Astrocyte of the spinal cord (primary cell): ENCODE results near the gene ASPDH.
"Not testable (repeated sequence)": the region's sequence is repeated elsewhere in the genome, so short reads cannot be mapped to it uniquely, and the experiment has no call there.

ENCODE experiments used
- DNase-seq: peaks from one replicate; pipeline ENCODE4 v3.0.0; 2011; ENCODE audit warnings: low read depth, low spot score
- H3K4me3 ChIP-seq: 2 replicates; pipeline ENCODE4 v1.5.1; 2011; ENCODE audit warnings: low read depth, mild to moderate bottlenecking, low read length, moderate library complexity
- in situ Hi-C: cut with HindIII; loops from 2 replicates; pipeline ENCODE4 v1.10.0; 2017; ENCODE audit warnings: low sequenced_read_pairs
- TF ChIP-seq, protein P1 (sequence below): IDR thresholded peaks from 2 replicates; pipeline ENCODE4 v1.5.1; 2012; ENCODE audit warnings: low read depth, mild to moderate bottlenecking, low read length, inconsistent platforms

ASPDH gene

GRCh38 chr19:50478901-50479715, 34.6 kb downstream of the ASPDH start:
- TF ChIP-seq, protein P1, sequence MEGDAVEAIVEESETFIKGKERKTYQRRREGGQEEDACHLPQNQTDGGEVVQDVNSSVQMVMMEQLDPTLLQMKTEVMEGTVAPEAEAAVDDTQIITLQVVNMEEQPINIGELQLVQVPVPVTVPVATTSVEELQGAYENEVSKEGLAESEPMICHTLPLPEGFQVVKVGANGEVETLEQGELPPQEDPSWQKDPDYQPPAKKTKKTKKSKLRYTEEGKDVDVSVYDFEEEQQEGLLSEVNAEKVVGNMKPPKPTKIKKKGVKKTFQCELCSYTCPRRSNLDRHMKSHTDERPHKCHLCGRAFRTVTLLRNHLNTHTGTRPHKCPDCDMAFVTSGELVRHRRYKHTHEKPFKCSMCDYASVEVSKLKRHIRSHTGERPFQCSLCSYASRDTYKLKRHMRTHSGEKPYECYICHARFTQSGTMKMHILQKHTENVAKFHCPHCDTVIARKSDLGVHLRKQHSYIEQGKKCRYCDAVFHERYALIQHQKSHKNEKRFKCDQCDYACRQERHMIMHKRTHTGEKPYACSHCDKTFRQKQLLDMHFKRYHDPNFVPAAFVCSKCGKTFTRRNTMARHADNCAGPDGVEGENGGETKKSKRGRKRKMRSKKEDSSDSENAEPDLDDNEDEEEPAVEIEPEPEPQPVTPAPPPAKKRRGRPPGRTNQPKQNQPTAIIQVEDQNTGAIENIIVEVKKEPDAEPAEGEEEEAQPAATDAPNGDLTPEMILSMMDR, result peak; percentile 78
- peak; percentile 32 for DNase-seq
- in situ Hi-C loops, result no loop called here
- H3K4me3 ChIP-seq, result no peak overlapping the region

DNA sequence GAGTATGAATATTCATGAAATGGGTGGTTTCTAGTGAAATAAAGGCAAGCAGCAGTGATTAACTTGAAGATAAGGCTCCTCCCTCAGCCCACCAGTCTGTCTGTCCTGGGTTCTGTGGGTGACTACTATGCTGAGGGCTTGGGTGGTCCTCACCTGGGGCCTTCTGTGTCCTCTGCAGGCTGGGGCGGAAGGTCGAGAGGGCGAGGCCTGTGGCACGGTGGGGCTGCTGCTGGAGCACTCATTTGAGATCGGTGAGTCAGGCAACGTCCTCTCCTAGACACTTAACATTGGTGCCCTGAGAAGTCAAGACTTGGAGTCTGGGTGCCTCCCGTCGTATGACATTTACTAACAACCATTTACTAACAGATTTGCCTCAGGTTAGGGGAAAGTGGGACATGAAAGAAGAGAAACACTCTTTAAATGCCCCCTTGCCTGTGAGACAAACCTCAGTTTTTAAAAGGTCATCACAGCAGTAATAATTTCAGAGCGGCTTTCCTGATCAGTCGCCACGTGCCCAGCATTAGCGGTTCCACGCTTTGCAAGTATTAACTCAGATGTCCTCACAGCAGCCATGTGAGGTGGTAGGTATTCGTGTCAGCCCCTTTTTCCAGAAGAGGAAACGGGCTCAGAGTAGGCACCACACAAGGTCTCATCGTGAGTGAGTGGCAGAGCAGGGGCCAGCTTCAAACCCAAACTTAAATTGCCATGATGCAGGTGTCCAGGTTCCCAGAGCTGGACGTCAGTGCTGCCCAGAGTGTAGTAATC, 35.8 kb downstream of the ASPDH start:
- no peak overlapping the region for H3K4me3 ChIP-seq
- no peak for DNase-seq
- TF ChIP-seq, protein P1, result no peak
- in situ Hi-C loops, result no loop called here

- in situ Hi-C loops, result no loop called here
- TF ChIP-seq, protein P1, result no peak
- no peak for DNase-seq
- peak overlapping the region; percentile 79 for H3K4me3 ChIP-seq
Measured at GRCh38 chr19:50476907-50477238, 36.8 kb downstream of the ASPDH start.

DNA sequence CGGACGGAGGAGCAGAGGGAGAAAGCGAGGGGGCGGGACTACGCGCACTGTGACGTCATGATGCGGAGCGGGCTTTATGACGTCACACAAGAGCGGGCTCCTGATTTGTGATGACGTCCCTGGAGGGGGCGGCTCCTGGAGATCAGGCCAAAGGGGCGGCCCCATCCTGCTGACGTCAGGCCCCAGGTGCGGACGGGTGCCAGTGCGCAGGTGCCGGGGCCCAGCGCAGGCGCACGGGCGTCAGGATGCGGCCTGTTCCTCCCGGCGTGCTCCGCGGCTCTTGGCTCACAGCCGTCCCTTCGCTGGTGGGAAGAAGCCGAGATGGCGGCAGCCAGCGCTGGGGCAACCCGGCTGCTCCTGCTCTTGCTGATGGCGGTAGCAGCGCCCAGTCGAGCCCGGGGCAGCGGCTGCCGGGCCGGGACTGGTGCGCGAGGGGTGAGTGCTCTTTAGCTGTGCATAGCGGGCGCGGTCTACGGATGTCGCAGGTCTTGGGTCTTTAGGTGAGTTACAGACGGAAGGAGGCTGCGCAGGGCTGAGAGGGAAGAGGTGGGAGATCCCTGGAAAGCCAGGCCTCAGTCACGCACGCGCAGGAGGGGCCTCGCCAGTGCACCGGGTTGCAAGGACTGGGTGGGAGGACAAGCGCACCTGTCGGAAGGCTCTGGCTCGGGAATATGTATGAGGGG, 37.3 kb downstream of the ASPDH start, which contains the start of the genes EMC10 and GARIN5A:
Gene EMC10, plus strand, starts transcription at position 284 of the 683 bp plus-strand sequence. Its CDS starts 38 bp downstream, at position 322.
Gene GARIN5A, minus strand, starts transcription at position 625 of the 683 bp plus-strand sequence. Its CDS starts 460 bp downstream, at position 165.
- in situ Hi-C loops, result no loop called here
- DNase-seq, result peak; percentile 94

GRCh38 chr19:50475736-50476223, 37.9 kb downstream of the ASPDH start:
- peak overlapping the region; percentile 15 for H3K4me3 ChIP-seq
- TF ChIP-seq, protein P1, result no peak
- no peak for DNase-seq
- in situ Hi-C loops, result no loop called here

More for the DNA sequence above, 37.3 kb downstream of the ASPDH start, which contains the start of the genes EMC10 and GARIN5A:
- H3K4me3 ChIP-seq, result peak within 1 kb of the TSS; percentile 79
- TF ChIP-seq, protein P1, result no peak

DNA sequence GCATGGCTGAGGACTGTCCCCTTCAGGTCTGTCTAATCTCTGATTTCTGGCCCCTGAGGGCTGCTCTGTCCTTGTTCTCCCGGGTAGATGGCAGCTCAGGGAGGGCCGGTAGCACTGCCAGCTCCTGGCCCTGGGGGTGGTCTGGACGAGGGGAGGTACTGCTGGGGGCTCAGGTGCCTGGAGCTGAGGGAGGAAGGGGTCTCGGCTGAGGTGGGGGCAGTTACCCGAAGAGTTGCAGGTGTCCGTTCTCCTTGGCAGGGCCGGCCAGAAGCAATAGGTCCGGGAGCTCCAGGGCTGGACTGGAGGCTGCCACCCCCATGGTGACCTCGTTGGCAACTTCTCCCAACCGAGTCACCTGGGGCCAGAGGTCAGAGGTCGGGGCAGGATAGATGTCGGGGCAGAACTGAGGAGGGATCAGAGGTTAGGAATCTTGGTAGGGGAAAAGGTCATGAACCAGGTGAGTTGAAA, 38.6 kb downstream of the ASPDH start:
- in situ Hi-C loops, result no loop called here
- TF ChIP-seq, protein P1, result no peak
- DNase-seq, result no peak
- H3K4me3 ChIP-seq, result no peak overlapping the region

DNA sequence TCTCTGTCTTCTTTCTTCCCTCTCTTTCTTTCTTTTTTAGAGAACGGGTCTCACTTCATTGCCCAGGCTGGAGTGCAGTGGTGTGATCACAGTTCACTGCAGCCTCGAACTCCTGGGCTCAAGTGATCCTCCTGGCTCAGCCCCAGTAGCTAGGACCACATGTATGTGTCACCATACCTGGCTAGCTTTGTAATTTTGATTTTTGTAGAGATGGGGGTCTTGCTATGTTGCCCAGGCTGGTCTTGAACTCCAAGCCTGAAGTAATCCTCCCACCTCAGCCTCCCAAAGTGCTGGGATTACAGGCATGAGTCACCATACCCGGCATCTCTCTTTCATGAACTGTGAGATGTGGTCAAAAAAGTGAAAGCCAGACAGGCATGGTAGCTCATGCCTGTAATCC, 40.4 kb downstream of the ASPDH start:
- DNase-seq, in situ Hi-C loops, H3K4me3 ChIP-seq: not testable (repeated sequence)
